Fibroblast of peridontal ligament (primary cell): Measurements from ENCODE around the gene EGR4.

ENCODE experiments used
- DNase-seq: peaks from one replicate; pipeline ENCODE4 v3.0.0-alpha.2; 2010; ENCODE audit errors: extremely low read depth

EGR4 gene

GRCh38 chr2:73250872-73251846 is 42.2 kb downstream of the EGR4 start:
- no peak for DNase-seq

GRCh38 chr2:73249636-73250035 is 43.7 kb downstream of the EGR4 start:
- no peak for DNase-seq

DNA sequence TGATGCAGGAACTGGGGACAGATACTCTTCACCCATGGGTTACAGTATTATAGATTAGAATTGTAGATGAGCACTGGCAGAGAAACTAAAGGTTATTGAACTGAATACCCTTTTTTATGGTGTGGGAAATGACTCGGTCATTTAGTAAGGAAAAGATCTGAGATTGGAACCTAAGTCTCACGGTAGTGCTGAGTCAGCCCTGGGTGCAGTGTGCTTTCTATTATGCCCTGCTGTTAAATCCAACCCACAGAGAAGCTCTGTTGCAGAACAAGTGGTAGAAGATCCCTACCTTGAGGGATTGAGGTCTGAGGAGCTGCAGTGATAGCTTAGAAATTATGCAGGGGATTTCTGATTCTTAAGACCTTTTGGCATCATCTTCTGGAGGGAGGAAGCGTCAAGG is 46.5 kb downstream of the EGR4 start:
- DNase-seq: no peak

DNA sequence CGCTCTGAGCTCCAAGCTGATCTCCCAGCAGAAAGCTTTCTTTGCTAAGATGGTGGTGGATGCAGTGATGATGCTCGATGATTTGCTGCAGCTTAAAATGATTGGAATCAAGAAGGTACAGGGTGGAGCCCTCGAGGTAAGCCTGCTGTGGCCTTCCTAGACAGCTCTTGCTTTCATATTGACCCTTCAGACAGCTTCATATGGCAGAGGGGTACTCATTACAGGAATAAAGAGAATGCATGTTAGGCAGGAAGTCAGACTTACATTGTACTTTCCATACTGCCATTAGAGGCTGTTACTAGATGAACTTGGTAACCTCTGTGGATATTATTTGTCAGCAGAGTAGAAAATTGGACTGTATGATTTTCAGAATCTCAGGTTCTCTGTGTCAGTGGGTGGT is 48.8 kb downstream of the EGR4 start:
- DNase-seq: no peak

GRCh38 chr2:73243884-73244570 is 49.3 kb downstream of the EGR4 start:
- peak; percentile 47 for DNase-seq
